Neutrophil (primary cell): ENCODE results near the gene TEAD1.

Experiments used
- H3K27ac ChIP-seq: fragments of 200-600 bp; sonication (generic); 2 replicates; pipeline ENCODE4 v1.5.1; 2016; ENCODE audit warnings: mild to moderate bottlenecking, moderate library complexity
- H3K27me3 ChIP-seq: fragments of 200-600 bp; sonication (generic); 2 replicates; pipeline ENCODE4 v1.6.0; 2016; ENCODE audit warnings: mild to moderate bottlenecking
- H3K36me3 ChIP-seq: fragments of 200-600 bp; sonication (generic); 2 replicates; pipeline ENCODE4 v1.5.1; 2017
- H3K4me1 ChIP-seq, 2 experiments: fragments of 200-600 bp in 1 of 2; sonication (generic) in 1 of 2; 1 replicate in 1 of 2; 2 replicates in 1 of 2; pipeline versions ENCODE4 v1.5.1 to v1.6.1; 2013 to 2016; ENCODE audit warnings: low read depth in 1 of 2, low read length in 1 of 2, mild to moderate bottlenecking in 1 of 2, moderate library complexity in 1 of 2; ENCODE audit not compliant: control insufficient read depth in 1 of 2, insufficient read depth in 1 of 2
- H3K4me3 ChIP-seq, 2 experiments: fragments of 200-600 bp in 1 of 2; sonication (generic) in 1 of 2; 1 replicate in 1 of 2; 2 replicates in 1 of 2; pipeline ENCODE4 v1.5.1; 2013 to 2016; ENCODE audit warnings: low read depth in 1 of 2, low read length in 1 of 2, mild to moderate bottlenecking in 1 of 2, moderate library complexity in 1 of 2
- H3K9me3 ChIP-seq: fragments of 200-600 bp; sonication (generic); 2 replicates; pipeline ENCODE4 v1.5.1; 2016
- TF ChIP-seq, protein P1 (sequence below): fragments of 200-600 bp; sonication (generic); IDR thresholded peaks from 2 replicates; pipeline ENCODE4 v1.5.1; 2016; ENCODE audit warnings: antibody characterized with exemption

The TEAD1 gene

DNA sequence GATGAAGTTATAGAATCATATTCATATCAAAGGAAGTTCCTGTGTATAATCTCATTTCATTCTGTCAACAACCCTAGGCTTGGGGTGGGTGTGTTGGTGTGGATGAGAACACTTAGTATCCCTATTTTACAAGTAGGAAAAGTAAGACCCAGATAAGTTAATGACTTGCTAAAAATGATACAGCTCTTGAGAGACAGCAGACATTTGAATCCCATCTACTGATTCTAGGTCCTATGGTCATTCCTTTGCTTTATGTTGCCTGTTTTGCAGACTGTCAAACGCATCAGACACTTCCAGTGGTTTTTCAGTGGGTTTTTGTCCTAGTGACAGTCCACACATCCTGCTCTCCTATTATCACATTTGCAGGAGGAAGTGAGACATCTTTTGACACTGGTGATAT lies 153.1 kb downstream of the TEAD1 start:
- Histone ChIP-seq H3K27me3 (peaks cover 77% of the 10 kb centered on the region), H3K36me3 (no peaks in the 10 kb centered on the region), H3K4me3 (no peak overlapping the region), H3K9me3 (no peaks in the 10 kb centered on the region), H3K27ac (no peak overlapping the region), H3K4me1 (no peaks in the 10 kb centered on the region)
- TF ChIP-seq, protein P1, sequence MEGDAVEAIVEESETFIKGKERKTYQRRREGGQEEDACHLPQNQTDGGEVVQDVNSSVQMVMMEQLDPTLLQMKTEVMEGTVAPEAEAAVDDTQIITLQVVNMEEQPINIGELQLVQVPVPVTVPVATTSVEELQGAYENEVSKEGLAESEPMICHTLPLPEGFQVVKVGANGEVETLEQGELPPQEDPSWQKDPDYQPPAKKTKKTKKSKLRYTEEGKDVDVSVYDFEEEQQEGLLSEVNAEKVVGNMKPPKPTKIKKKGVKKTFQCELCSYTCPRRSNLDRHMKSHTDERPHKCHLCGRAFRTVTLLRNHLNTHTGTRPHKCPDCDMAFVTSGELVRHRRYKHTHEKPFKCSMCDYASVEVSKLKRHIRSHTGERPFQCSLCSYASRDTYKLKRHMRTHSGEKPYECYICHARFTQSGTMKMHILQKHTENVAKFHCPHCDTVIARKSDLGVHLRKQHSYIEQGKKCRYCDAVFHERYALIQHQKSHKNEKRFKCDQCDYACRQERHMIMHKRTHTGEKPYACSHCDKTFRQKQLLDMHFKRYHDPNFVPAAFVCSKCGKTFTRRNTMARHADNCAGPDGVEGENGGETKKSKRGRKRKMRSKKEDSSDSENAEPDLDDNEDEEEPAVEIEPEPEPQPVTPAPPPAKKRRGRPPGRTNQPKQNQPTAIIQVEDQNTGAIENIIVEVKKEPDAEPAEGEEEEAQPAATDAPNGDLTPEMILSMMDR = no peak

DNA sequence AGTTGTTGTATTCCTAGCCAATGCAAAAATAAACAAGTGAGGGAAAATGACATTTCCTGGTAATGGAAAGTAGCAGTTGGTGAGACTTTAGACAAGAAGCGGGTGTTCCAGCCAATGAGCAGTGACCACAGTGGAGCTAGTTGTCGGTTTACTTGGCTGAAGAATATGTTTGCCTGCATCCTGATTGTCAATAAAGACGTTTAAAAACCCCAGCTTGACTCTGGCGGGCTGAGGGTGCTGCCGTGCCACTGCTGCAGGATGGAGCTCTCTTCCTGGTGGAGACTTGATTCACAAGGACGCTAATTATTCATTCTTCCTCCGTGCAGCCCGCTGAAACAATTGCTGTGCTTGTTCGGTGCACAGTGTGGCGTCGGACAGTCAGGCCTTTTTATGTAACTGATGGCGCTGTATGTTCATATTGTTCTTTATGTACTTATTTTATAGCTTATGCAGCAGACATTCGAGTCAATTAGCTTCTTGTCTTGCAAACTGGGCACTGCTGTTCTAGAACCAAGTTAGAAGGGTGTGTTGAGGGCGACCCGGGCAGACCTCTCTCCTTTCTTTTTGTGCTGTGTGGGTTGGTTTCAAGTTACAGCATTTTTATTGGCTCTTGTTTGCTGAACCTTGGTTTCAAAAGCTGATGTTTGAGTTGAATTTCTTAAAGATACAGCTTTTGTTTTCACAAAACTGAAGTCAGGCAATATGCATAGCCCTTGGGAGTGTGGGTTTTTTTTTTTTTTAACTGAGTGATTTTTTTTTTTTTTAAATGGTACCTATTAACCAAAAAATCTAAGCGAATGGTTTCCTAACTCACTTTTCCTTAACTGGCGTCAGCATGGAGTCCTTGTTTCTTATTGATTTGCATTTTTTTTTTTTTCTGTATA lies 153.9 kb downstream of the TEAD1 start:
- no peaks in the 10 kb centered on the region for H3K9me3 ChIP-seq
- H3K4me3 ChIP-seq = no peak overlapping the region
- no peak overlapping the region for H3K27ac ChIP-seq
- H3K27me3 ChIP-seq = peaks cover 82% of the 10 kb centered on the region
- TF ChIP-seq, protein P1 = no peak
- H3K36me3 ChIP-seq = no peaks in the 10 kb centered on the region
- no peaks in the 10 kb centered on the region for H3K4me1 ChIP-seq

DNA sequence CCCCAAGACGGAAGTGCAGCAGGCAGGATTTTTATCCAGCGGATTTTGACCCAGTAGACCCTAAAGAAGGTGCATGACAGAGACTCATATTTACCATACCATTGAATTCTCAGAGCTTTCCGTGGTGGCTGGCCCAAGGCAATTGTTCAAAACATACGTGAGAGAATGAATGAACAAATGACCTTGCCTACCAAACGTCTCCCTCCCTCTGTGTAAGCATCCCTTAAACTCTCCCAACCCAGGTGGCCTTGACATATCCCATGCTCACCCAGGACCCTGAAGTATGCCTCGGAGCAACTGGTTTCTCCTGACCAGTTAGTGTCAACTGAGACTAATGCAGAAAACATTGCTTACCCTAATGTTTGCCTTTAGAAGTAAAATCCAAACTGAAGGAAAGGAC lies 154.9 kb downstream of the TEAD1 start:
- TF ChIP-seq, protein P1 = no peak
- peaks cover 75% of the 10 kb centered on the region for H3K27me3 ChIP-seq
- no peaks in the 10 kb centered on the region for H3K4me1 ChIP-seq
- H3K9me3 ChIP-seq = no peaks in the 10 kb centered on the region
- H3K4me3 ChIP-seq = no peak overlapping the region
- H3K27ac ChIP-seq = no peak overlapping the region
- no peaks in the 10 kb centered on the region for H3K36me3 ChIP-seq

DNA sequence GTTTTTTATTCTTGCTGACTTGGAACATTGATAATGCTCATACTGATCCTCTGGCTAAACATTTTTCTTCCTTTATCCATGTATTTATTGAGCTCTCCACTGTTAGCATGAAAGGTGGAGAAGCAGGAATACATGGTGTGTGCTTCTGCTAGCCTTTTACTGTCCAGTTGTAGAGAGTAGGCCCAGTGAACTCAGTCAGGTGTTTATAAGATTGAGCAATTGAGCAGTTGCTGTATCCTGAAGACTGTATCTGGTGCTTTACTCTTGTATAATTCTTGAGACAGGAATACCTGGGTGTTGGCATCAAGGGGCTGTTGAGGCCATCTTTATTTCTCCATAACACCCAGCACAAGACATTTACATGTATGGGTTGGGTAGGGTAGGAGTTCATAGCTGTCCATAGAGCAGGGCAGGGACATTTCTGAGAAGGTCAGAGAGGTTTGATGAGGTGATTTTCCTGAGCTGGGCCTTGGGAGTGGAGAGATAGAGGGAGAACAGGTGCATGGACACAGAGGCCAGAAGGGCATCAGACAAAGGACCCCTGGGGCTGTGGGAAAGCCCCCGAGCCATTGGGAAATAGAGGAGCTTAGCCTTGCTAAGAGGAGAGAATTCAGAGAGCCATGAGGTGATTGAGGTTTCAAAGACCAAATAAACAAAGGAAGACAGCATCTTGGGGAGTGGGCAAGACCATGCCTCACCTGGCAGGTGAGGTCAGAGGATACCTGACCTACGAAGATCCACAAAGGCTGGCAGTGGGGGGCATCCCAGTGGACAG lies 155.5 kb downstream of the TEAD1 start:
- TF ChIP-seq, protein P1 = no peak
- Histone ChIP-seq H3K27me3 (peaks cover 69% of the 10 kb centered on the region), H3K4me1 (no peaks in the 10 kb centered on the region), H3K9me3 (no peaks in the 10 kb centered on the region), H3K27ac (no peak overlapping the region), H3K36me3 (no peaks in the 10 kb centered on the region), H3K4me3 (no peak overlapping the region)

DNA sequence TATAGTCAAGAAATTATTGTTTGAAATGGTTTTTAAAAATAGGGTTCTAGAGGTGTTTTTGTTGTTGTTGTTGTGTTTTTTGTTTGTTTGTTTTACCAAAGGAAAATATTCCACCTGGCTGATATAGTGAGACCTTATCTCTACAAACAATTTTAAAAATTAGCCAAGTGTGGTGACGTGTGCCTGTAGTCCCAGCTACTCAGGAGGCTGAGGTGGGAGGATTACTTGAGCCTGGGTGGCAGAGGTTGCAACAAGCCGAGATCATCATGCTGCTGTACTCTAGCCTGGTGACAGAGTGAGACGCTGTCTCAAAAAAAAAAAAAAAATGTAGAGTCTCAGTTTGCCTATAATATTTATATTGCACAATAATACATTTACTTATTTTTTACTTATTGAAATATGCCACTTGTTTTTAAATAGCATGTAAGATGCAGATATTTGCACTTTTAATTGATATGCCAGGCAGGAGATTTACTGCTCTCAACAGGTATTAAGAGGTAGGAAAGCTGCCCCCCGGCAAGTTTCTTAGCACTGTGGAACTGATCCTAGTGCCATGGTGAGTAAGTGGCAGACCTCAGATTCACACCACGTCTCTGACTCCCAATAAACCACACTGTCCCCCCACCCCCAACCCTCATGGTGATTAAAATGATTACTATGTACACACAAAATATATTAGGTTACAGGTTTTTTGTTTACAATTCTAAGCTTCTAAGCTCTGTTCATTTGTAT lies 157.4 kb downstream of the TEAD1 start:
- TF ChIP-seq, protein P1 = no peak

More for the DNA sequence above, 157.4 kb downstream of the TEAD1 start:
- H3K27ac ChIP-seq = no peak overlapping the region
- H3K4me1 ChIP-seq = no peaks in the 10 kb centered on the region
- no peaks in the 10 kb centered on the region for H3K9me3 ChIP-seq
- H3K36me3 ChIP-seq = no peaks in the 10 kb centered on the region
- no peak overlapping the region for H3K4me3 ChIP-seq
- peaks cover 51% of the 10 kb centered on the region for H3K27me3 ChIP-seq
